ENCODE data around the gene SLX9.
"Not testable (repeated sequence)": the region's sequence is repeated elsewhere in the genome, so short reads cannot be mapped to it uniquely, and the experiment has no call there.

Gene SLX9

DNA sequence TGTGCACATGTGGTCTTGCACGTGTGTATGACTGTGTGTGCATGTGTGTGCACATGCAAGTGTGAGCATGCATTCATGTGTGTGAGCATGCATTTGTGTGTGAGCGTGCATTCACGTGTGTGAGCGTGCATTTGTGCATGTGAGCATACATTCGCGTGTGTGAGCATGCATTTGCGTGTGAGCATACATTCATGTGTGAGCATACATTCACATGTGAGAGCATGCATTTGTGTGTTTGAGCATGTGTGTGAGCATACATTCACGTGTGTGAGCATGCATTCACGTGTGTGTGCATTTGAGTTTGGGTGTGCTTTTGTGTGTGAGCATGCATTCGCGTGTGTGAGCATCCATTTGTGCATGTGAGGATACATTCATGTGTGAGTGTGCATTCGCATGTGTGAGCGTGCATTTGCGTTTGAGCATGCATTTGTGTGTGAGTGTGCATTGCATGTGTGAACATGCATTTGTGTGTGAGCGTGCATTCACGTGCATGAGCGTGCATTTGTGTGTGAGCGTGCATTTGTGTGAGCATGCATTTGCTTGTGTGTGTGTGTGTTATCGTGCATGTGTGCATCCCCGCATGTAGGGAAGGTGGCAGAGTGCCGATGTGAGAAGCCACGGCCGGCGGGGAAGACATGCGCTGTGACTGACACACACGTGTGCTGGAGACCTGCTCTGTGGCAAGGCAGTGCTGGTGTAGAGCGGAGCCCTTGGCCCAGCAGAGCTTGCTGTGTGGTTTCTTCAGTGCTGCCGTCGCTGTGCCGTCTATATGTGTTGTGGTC lies 37.4 kb upstream of the SLX9 start:
- no peak for DNase-seq (ENCODE audit: low read depth in 2 of 2)

DNA sequence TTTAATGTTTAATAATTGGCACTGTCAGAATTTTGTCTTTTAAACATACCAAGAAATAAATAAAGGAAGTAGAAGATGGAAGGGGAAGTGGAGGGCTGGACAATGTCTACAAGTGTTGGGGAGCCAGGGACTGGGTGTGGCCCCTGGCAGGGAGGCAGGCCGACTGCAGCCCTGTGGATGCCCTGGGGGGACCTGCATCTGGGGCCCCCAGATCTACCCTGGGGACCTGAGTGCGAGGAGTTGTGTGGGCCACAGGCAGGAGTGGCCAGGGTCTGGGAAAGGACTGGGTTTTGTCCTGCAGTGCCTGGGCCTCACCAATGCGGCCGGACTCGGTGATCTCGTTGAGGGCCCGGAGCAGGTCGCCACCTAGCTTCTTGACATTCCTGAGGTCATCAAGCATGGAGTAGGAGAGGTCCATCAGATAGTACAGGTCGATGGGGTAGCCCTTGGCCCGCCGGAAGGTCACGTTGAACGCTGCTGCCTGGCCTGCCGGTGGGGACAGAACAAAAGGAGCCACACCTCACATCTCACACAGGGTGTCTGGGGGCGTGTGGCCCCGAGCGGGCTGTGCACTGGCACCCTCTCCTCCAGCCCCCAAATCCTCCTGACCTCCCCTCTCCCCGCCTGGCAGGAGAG lies 36.7 kb upstream of the SLX9 start:
- no peak for DNase-seq (ENCODE audit: low read depth in 2 of 2)

DNA sequence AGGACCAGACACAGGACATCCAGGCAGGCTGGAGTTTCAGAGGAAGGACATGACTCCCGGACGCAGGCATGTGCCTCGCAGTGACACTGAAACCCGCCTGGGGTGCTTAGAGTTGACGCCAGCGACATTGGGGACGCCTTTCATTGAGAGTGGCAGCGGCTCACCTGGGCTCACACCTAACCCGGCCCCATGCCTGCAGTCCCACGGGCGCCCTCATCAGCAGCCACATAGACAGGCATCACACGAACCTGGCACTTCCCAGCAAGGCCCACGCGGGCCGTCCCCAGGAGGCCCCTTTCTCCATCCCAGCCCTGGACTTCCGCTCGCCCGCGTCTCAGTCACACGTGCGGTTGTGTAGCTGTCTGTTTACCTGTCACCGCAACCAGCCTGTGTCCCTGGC lies 36.1 kb upstream of the SLX9 start:
- no peak for DNase-seq (ENCODE audit: low read depth in 2 of 2)

DNA sequence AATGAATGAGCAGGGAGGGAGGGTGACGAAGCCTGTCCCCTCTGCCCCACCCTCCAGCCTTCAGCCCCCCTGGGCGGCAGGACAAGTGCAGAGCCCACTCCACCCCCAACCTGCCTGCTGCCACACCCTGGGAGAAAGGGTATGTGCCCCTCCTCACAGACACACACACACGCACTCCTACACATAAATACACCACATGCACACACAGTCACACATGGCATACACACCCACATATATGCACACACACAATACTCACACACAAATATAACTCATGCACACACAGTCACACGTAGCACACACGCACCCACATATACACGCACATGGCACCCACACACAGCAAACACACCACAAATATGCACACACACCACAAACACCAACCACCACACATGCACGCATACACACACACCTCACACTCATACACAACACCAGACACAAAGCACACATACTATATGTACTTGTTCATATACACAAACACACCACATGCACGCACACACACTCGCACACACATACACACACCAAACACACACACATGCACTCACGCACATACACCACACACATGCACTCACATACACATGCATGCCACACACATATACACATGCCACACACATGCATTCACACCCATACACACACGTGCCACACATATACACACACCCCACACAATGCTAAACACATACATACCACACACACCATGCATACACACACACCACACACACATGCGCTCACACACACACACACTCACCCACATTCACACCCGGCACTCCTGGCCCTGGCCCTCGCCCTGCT lies 35.5 kb upstream of the SLX9 start:
- no peak for DNase-seq (ENCODE audit: low read depth in 2 of 2)

DNA sequence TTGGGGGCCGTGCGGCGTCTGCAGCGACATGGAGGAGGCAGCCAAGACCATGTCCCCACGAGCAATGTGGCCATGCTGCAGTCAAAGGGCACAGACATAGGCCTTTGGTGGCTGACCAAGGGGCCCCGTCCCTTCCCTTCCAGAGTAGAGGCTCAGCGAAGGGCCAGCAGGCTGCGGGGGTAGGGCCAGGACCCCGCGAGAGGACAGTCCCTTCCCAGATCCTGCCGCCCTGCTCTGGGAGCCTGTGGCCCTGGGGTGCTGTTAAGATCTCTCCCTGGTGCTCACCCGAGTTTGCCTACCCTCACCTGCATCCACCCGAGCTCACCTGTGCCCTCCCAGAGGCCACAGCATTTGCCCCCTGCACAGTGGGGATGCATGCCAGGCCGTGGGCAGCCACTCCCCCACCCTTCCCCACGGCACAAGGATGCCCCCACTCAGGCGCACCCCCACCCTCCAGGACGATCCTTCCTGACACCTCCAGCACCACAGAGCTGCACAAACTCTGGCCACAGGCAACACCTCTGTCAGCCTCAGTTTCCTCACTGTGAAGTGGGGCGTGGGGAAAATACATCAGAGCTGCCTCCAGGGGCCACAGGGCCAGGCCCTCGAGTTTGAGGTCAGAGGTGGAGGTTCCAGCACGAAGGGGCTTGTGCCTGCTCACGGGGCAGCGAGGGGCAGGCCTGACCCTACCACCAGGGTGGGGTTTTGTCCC lies 34.7 kb upstream of the SLX9 start:
- DNase-seq (ENCODE audit: low read depth in 2 of 2), result no peak

DNA sequence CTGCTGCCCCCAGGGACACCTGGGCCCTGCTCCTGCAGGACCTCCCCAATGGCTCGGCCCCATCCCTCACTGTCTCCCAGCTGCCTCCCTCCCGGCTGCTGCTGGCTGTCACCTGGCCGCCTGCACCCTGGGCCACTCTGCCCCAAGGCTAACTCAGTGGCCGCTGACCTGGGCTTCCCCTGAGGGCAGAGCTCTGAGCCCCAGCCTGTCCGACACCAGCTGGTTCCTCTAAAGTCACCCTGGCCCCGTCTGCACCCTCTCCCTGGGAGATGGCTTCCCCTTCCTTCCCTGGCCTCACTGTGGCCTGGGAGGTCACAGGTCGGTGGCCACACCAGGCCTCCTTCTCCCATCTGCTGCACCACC lies 34.1 kb upstream of the SLX9 start:
- DNase-seq (ENCODE audit: low read depth in 2 of 2), result no peak

DNA sequence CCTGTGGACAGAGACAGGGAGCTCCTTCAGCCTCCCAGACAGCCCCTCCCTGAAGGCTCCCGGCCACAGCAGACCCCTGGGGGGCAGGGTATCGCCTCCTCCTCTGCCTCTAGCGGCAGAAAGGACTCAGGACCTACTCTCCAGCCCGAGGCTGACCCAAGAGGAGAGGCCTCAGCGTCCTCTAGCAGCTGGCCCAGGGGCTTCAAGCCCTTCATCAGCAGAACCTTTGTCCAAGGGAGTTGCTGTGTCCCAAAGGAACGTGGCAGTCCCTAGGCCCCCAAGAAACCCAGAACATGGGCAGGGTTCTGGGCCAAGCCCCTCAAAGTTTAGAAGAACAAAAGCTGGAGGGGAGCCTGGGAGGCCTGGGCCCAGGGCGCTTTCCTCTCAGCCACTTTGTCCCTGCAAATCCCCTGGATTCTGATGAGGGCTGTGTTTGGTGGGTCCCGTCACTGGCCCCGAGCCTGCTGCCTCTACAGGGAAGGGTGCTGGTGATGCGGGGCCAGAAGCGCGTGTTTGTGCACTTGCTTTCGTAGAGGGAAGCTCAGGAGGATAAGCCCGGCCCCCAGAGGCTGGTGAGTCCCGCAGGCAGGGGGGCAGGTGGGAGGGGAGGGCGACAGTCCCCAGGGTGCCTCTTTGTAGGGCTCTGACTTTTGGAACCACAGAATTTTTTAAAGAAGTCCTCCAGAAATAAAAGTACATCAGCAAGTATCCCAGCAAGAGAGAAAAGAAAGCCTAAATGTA lies 32.4 kb upstream of the SLX9 start:
- DNase-seq (ENCODE audit: low read depth in 2 of 2), result no peak

DNA sequence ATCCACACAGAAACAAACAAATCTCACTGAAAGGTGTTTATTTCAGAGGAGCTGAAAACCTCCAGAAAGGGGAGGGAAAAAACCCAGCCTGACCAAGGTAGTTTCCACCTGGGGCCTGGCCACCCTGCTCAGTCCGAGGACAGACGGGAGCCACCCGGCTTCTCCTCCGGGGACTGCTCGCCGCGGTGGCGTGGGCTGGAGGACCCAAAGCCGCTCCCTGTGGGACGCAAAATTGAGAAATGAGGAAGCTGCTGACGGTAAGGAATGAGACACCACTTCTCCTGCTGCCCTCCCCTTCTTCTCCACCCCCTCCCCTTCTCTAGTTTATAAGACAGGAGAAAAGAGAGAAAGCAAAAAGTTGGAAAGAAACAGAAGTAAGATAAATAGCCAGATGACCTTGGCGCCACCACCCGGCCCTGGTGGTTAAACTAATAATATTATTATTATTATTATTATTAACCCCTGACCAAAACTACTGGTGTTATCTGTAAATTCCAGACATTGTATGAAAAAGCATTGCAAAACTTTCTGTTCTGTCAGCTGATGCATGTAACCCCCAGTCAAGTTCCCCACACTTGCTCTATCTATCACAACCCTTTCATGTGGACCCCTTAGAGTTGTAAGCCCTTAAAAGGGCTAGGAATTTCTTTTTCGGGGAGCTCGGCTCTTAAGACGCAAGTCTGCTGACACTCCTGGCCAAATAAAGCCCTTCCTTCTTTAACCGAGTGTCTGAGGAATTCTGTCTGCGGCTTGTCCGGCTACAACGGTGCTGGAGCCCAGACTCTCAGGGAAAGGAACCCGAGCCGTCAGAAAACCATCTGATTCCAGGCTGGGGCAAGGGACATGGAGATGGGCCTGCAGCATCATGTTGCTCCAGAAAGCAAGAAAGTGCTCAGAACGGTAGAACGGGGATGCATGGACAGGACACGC lies 31.6 kb upstream of the SLX9 start:
- DNase-seq (ENCODE audit: low read depth in 2 of 2), result no peak

DNA sequence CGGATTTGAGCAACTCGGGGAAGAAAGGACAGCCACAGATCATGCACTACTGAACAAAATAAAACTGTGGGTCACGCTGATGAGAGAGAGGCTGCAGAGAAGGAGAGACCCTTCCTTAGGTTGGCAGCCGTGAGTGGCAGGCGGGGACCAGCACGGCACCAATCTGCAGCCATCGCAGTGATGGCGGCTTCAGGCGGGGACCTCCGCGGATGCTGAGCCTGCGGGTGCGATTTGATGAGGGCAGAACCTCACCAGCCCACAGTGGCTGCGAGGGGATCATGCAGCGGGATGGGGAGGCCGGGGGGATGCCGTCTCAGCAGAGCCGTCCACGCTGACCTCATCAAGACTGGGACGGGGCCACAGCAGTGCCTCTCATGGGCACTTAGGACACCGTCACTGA lies 30.9 kb upstream of the SLX9 start:
- no peak for DNase-seq (ENCODE audit: low read depth in 2 of 2)

DNA sequence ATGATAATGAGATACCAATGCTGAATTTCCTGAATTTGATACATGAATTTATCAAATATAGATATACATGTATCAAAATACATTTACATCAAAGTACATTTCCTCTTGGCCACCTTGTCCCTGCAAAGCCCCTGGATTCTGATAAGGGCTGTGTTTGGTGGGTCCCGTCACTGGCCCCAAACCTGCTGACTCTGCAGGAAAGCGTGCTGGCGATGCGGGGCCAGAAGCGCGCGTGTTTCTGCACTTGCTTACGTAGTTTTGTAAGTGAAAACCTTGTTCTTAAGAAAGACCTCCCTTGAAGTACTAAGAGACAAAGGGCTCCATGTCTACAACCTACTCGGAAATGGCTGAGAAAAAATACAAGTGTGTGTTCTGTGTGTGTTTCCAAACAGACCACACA lies 30.1 kb upstream of the SLX9 start:
- no peak for DNase-seq (ENCODE audit: low read depth in 2 of 2)

DNA sequence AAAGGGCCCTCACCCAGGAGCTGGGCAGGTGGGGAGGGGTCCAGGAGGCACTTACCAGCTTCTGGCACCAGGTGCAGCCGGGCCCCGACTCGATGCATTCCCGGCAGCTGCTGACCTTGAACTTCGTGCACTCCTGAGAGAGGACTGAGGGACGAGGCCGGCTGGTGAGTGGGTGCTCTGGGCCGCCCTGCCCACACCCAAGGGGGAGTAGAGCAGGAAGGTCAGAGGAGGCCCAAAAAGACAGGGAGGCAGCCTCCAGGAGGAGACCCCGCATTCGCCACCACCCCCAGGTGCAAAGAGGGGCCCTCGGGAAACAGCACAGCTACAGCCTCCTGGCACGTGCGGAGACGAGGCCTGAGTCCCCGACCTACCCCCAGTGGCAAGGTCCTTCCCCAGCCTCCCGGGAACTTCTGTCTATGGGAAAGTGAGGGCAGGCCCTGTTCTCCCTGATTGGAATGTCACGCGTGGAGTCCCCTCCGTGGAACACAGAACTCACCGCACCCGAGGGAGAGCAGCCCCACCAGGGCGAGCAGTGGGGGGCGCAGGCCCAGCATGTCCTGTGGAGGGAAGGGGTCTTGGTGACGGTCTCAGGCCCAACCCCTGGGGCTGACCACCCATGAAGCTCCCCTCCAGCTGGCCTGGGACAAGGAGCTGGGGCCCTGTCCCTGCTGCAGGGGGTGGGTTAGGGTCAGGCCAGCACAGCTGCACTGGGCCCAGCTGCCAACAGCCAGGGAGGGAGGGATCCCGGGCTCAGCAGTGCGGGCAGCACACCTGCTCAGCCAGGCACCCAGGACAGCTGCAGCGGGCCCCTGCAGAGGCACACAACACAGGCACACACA lies 29.4 kb upstream of the SLX9 start:
- DNase-seq (ENCODE audit: low read depth in 2 of 2), result no peak

DNA sequence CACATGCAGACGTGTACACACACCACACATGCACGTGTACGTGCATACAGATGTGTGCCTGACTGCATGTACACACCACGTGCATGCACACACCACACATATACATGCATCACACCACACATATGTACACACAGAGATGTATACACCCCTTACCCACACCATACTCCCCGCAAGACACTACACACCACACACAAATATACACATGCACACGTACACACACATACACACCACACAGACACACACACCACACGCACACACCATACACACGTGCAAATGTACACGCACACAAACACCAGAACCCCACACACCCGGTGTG lies 28.8 kb upstream of the SLX9 start:
- no peak for DNase-seq (ENCODE audit: low read depth in 2 of 2)

DNA sequence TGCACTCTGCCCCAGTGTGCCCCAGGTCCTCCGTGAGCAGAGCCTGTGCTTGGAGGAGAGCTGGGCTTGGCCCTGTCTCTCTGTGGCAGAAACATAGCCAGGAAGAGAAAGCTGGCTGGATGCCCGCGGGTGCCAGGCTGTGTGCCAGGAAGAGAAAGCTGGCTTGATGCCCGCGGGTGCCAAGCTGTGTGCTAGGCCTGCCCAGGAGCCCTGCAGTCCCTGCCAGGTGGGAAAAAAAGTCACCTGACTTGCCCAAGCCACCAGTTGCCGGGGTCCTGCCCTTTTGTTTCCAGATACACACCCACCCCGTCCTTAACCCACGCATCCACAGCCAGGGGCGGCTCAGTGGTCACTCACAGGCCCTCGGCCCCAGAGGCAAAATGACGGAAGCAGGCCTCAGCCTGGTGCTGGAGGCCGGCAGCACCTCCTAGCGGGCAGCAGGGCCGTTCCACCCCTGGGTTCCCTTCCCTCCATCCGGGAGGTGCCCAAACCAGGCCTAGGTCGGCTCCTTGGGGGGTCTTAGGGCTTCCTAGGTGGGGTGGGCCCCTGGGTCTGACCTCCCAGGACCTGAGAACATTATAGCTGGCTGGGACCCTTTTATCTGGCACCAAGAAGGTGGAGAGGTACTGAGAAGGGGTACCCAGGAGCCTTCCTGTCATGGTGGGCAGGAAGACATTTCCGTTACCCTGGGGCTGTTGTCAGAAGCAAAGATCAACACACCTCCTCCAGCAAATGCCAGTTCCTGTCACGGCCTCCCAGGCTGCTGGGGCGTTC lies 28.3 kb upstream of the SLX9 start:
- DNase-seq (ENCODE audit: low read depth in 2 of 2), result no peak

DNA sequence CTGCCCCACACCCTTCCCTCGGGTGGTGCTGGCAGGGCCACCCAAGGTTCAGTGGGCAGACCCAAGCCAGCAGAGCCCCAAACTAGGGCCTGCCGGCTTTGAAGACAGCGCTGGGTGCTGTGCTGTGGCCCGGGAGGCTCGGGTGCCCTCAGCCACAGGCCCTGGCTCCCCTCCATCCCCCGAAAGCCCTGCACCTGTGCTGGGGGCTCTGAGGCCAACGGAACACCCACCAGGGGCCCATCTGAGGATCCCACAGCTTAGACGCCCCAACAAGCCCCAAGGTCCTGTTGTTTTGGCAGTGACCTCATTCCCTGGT lies 27.7 kb upstream of the SLX9 start:
- DNase-seq (ENCODE audit: low read depth in 2 of 2), result no peak

DNA sequence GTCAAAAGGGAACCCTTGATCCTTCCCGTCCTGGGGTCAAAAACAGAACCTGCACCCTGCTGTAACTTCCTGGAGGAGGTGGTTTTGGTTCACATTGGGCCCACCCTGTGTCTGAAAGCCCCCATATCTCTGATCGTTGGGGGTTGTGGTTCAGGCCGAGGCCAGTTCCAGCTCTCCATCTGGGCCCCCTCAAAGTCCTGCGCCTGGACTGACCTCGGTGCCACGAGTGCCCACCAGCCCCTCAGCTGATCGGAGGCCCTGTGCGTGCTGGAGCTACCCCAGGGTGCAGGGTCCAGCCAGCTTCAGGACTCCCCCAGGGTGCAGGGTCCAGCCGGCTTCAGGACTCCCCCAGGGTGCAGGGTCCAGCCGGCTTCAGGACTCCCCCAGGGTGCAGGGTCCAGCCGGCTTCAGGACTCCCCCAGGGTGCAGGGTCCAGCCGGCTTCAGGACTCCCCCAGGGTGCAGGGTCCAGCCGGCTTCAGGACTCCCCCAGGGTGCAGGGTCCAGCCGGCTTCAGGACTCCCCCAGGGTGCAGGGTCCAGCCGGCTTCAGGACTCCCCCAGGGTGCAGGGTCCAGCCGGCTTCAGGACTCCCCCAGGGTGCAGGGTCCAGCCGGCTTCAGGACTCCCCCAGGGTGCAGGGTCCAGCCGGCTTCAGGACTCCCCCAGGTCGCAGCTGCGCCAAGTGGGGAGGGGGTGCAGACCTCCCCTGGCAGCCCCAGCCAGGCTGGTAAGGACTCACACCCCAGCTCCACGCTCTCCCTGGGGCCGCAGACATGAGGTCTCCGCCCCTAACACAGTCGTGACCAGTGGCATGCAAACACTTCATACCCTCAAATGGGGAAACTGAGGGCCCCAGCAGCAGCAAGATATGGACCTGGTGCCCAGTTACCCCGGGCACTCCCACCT lies 27.1 kb upstream of the SLX9 start:
- not testable (repeated sequence) for DNase-seq (ENCODE audit: low read depth in 2 of 2)

DNA sequence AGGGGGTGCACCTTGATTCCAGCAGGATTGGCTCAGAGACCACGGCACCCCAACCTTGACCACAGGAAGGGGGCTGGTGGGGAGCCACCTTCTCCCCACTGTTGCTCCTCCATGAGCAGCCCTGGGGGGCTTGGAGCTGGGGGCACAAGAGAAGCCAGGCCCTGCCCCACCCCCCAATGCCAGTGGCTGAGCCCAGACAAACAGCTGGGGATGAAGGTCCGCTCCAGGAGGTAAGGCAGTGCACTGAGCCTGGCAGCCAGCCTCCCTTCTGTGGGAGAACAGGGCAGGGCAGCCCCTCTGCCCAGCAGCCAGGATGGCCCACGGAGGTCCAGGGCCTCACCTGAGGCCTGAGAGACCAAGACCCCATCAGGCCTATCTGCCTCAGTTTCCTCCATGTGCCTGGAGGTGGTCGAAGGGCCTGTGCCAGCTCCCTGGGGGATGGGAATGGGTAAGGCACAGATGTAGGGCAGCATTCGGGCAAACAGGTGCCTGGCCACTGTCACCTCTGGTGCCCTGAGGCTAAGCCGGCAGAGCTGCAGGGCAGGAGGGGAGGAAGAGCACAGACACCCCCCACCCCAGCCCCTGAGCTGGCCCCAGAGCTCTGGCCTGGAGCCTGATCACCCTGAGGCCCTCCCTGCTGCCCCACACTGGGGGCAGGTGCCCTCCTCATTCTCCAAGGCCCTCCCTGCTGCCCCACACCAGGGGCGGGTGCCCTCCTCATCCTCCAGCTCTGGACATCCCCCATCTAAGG lies 26.2 kb upstream of the SLX9 start:
- DNase-seq (ENCODE audit: low read depth in 2 of 2), result no peak

DNA sequence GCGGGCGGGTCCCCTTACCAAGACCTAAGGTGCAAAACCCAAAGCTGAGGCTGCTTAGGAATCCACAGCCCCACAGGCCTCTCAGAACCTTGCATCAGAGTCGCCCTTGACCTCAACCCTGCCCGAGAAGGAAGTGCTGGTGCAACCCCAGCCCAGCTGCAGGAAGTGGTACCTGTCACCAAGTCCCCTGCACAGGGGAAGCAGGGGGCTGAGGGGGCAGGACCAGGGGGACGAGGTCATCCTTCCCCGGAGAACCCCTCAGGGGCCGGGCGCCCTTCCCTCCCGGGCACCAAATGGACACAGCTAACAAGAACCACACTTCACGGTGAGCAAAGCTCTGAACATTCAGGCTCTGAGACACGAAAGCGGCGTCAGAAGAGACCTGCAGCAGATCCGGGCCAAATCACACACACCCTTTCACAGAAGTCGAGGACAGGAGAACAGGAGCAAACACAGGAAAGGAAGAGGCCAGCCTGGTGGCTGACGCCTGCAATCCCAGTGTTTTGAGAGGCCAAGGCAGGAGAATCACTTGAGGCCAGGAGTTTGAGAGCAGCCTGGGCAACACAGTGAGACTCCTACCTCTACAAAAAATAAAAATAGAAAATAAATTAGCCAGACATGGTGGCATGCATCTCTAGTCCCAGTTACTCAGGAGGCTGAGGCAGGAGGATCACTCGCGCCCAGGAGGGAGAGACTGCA lies 25.5 kb upstream of the SLX9 start:
- no peak for DNase-seq (ENCODE audit: low read depth in 2 of 2)

All from fibroblast of skin of left biceps (primary cell).